Astrocyte (in vitro differentiated cells and primary cell): Measurements from ENCODE around the gene NKX1-2. TPM values are rescaled to one million over a fixed set of nuclear protein-coding genes. Genes with fewer than 3 reads are reported as not detected.

Experiments used
- DNase-seq: peaks from one replicate; pipeline ENCODE4 v3.0.0-alpha.2; 2010; ENCODE audit warnings: low read depth
- FAIRE-seq: peaks from 2 replicates; lab custom pipeline; 2011; peaks lifted over from hg19 to GRCh38; lab: Jason Lieb, UNC
- H2AFZ ChIP-seq: 2 replicates; pipeline ENCODE4 v1.6.0; 2012; ENCODE audit warnings: low read depth, low read length, inconsistent platforms
- H3K27ac ChIP-seq: 2 replicates; pipeline ENCODE4 v1.5.1; 2011; ENCODE audit warnings: low read depth, low read length, inconsistent platforms
- H3K27me3 ChIP-seq: 2 replicates; pipeline ENCODE4 v1.6.0; 2011; ENCODE audit warnings: low read length, inconsistent platforms; ENCODE audit not compliant: insufficient read depth
- H3K36me3 ChIP-seq: 2 replicates; pipeline ENCODE4 v1.5.1; 2011; ENCODE audit warnings: low read length, inconsistent platforms; ENCODE audit not compliant: insufficient read depth
- H3K4me1 ChIP-seq: 2 replicates; pipeline ENCODE4 v1.5.1; 2011; ENCODE audit warnings: low read length, inconsistent platforms; ENCODE audit not compliant: insufficient read depth
- H3K4me2 ChIP-seq: 2 replicates; pipeline ENCODE4 v1.6.0; 2012; ENCODE audit warnings: low read length, inconsistent platforms
- H3K4me3 ChIP-seq: 2 replicates; pipeline ENCODE4 v1.5.1; 2011; ENCODE audit warnings: low read depth, mild to moderate bottlenecking, low read length, inconsistent platforms; ENCODE audit not compliant: insufficient read depth
- H3K79me2 ChIP-seq: 2 replicates; pipeline ENCODE4 v1.6.0; 2012; ENCODE audit warnings: mild to moderate bottlenecking, low read length, inconsistent platforms; ENCODE audit not compliant: insufficient read depth
- H3K9ac ChIP-seq: 2 replicates; pipeline ENCODE4 v1.6.0; 2012; ENCODE audit warnings: mild to moderate bottlenecking, low read length, inconsistent platforms
- H3K9me3 ChIP-seq: 2 replicates; pipeline ENCODE4 v1.5.1; 2012; ENCODE audit warnings: low read depth, mild to moderate bottlenecking, low read length, inconsistent platforms; ENCODE audit not compliant: insufficient read depth
- H4K20me1 ChIP-seq: 2 replicates; pipeline ENCODE4 v1.6.0; 2012; ENCODE audit warnings: low read length, inconsistent platforms; ENCODE audit not compliant: insufficient read depth
- H3K27ac Mint-ChIP-seq: one replicate; pipeline ENCODE4 v1.8.0; 2021; ENCODE audit warnings: mild to moderate bottlenecking, mixed read lengths; ENCODE audit not compliant: unreplicated experiment
- H3K27me3 Mint-ChIP-seq: one replicate; pipeline ENCODE4 v1.8.0; 2021; ENCODE audit warnings: low read depth, mixed read lengths; ENCODE audit not compliant: unreplicated experiment
- H3K36me3 Mint-ChIP-seq: one replicate; pipeline ENCODE4 v1.8.0; 2021; ENCODE audit warnings: low read depth, mixed read lengths; ENCODE audit not compliant: unreplicated experiment
- H3K4me1 Mint-ChIP-seq: one replicate; pipeline ENCODE4 v1.8.0; 2021; ENCODE audit warnings: low read depth, mixed read lengths; ENCODE audit not compliant: unreplicated experiment
- H3K4me3 Mint-ChIP-seq: one replicate; pipeline ENCODE4 v1.8.0; 2021; ENCODE audit warnings: mild to moderate bottlenecking, moderate library complexity, mixed read lengths; ENCODE audit not compliant: unreplicated experiment
- H3K9me3 Mint-ChIP-seq: one replicate; pipeline ENCODE4 v1.8.0; 2021; ENCODE audit warnings: mild to moderate bottlenecking, mixed read lengths; ENCODE audit not compliant: unreplicated experiment
- CTCF ChIP-seq: IDR thresholded peaks from 2 replicates; pipeline ENCODE4 v1.5.1; 2011; ENCODE audit warnings: low read depth, mild to moderate bottlenecking, inconsistent platforms, low read length, moderate library complexity; ENCODE audit not compliant: insufficient read depth
- EZH2 ChIP-seq: IDR thresholded peaks from 2 replicates; pipeline ENCODE4 v1.6.1; 2012; ENCODE audit warnings: mild to moderate bottlenecking, low read length, inconsistent platforms; ENCODE audit not compliant: insufficient read depth
- total RNA-seq: library from RNA; stranded (reverse); gene quantifications from 2 replicates; pipeline ENCODE4 v1.2.1, GENCODE V29; 2021

The NKX1-2 gene
- total RNA-seq, 1 donor from 2014 or later, result not detected

DNA sequence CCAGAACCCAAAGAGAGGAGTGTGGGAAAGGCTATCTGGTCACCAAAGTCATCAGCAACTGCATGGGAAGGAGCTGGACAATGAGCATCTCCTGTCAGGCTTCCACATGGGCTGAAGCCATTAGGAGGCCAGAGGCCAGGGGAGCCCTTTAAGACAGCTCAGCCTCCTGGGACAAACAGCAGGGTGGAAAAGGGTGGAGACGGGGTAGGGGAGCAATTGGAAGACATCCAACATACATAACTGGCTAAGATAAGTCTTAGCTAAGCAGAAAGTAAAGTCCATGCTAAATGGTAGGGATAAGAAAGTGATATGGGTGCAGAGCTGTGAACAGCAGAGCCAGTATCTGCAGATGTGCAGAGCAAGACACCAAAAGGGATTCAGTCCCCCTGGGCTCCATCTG, 29.6 kb downstream of the NKX1-2 start:
- H3K4me3 Mint-ChIP-seq, result no peak overlapping the region
- peaks cover 14% of the 10 kb centered on the region for H3K4me1 Mint-ChIP-seq
- no peak for DNase-seq
- no peak overlapping the region for H3K27ac Mint-ChIP-seq
- Histone ChIP-seq H3K36me3 (no peaks in the 10 kb centered on the region), H3K4me1 (peaks cover 12% of the 10 kb centered on the region), H3K79me2 (peaks cover 31% of the 10 kb centered on the region), H4K20me1 (peaks cover 28% of the 10 kb centered on the region), H3K27me3 (peaks cover 15% of the 10 kb centered on the region), H3K4me2 (no peak overlapping the region), H3K27ac (no peak overlapping the region), H3K4me3 (no peak overlapping the region), H2AFZ (no peak overlapping the region), H3K9ac (no peak overlapping the region), H3K9me3 (no peaks in the 10 kb centered on the region)
- no peaks in the 10 kb centered on the region for H3K36me3 Mint-ChIP-seq
- TF ChIP-seq EZH2, result no peak
- TF ChIP-seq CTCF, result no peak
- H3K9me3 Mint-ChIP-seq, result peaks cover 2% of the 10 kb centered on the region
- no peak for FAIRE-seq
- peaks cover 28% of the 10 kb centered on the region for H3K27me3 Mint-ChIP-seq

DNA sequence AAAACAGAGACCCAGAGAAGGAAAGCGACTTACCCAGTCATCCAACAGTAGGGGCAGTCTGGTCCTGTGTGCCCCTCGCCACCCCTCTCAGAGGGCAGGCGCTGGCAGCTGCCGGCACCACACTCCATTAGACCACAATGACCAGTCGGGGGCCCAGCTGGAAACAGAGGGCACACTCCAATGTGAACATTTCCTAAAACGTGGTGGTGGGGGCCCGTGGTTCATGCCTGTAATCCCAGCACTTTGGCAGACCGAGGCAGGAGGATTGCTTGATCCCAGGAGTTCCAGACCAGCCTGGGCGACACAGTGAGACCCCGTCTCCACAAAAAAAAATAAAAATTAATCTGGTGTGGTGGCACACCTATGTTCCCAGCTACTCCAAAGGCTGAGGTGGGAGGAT, 30.2 kb downstream of the NKX1-2 start:
- Histone ChIP-seq H3K27ac (no peak overlapping the region), H2AFZ (no peak overlapping the region), H3K4me1 (peaks cover 12% of the 10 kb centered on the region), H3K4me3 (no peak overlapping the region), H3K9me3 (no peaks in the 10 kb centered on the region), H3K36me3 (no peaks in the 10 kb centered on the region), H3K79me2 (peaks cover 37% of the 10 kb centered on the region), H3K27me3 (peaks cover 15% of the 10 kb centered on the region), H4K20me1 (peaks cover 34% of the 10 kb centered on the region), H3K4me2 (no peak overlapping the region), H3K9ac (no peak overlapping the region)
- Mint-ChIP-seq H3K27ac (no peak overlapping the region), H3K9me3 (peaks cover 2% of the 10 kb centered on the region), H3K4me3 (peak overlapping the region; percentile 76), H3K4me1 (peaks cover 14% of the 10 kb centered on the region), H3K36me3 (no peaks in the 10 kb centered on the region), H3K27me3 (peaks cover 28% of the 10 kb centered on the region)
- TF ChIP-seq CTCF (no peak), EZH2 (no peak)
- FAIRE-seq (no peak), DNase-seq (no peak)

DNA sequence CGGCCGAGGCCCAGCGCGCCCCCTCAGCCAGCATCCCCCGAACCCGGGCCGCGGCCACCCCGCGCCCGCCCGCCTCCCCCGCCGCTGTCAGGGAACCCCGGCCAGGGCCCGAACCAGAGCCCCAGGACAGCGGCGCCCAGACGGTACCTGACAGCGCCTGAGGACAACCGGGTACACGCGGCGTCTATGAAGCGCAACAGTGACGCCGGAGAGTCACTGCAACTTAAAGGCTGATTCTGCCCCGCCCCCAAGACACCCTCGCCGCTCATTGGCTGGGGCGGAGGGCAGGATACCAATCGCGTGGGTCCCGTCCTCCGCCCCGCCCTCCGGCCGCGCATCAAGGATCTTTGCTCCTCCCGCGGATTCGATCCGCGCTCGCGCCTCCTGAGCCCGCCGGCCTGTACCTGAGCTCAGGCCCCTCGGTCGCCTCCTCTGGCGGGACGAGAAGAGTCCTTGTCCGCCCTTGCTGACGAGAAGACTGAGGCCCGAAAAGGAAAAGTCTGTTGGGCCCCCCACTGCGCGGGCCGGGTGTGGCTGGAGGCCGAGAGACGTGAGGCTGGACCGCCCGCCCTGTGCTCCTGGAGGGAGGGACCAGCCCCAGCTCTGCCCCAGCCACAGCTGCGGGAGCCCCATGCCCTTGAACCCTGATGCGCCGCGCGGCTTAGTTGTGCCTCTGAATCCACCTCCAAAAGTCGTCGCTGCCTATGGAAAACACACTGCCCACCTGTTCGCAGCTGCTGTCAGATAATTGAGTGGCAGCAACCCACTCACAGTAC, 30.9 kb downstream of the NKX1-2 start, which contains the start of gene OAT:
TSS of gene OAT (minus strand) at position 198 of the 776 bp plus-strand sequence. CDS start 6,752 bp downstream, outside the sequence.
- FAIRE-seq (no peak), DNase-seq (peak; percentile 83)
- peaks cover 44% of the 10 kb centered on the region for H3K79me2 ChIP-seq
- peak within 1 kb of the TSS; percentile 64 for H3K27ac ChIP-seq
- H3K27ac Mint-ChIP-seq, result peak within 1 kb of the TSS; percentile 87
- peaks cover 12% of the 10 kb centered on the region for H3K4me1 ChIP-seq
- H2AFZ ChIP-seq, result peak within 1 kb of the TSS; percentile 78
- no peaks in the 10 kb centered on the region for H3K9me3 ChIP-seq
- peak within 1 kb of the TSS; percentile 80 for H3K4me3 ChIP-seq
- peaks cover 13% of the 10 kb centered on the region for H3K27me3 ChIP-seq
- peak within 1 kb of the TSS; percentile 94 for H3K4me3 Mint-ChIP-seq
- H3K9me3 Mint-ChIP-seq, result peaks cover 2% of the 10 kb centered on the region
- H4K20me1 ChIP-seq, result peaks cover 41% of the 10 kb centered on the region
- no peaks in the 10 kb centered on the region for H3K36me3 Mint-ChIP-seq
- peak within 1 kb of the TSS; percentile 82 for H3K9ac ChIP-seq
- peaks cover 23% of the 10 kb centered on the region for H3K27me3 Mint-ChIP-seq
- TF ChIP-seq CTCF (no peak), EZH2 (no peak)
- peaks cover 14% of the 10 kb centered on the region for H3K4me1 Mint-ChIP-seq
- peak within 1 kb of the TSS; percentile 89 for H3K4me2 ChIP-seq
- no peaks in the 10 kb centered on the region for H3K36me3 ChIP-seq
